Progenitor cell of endocrine pancreas (in vitro differentiated cells): Measurements from ENCODE around the gene ARHGEF4. TPM values are rescaled to one million over a fixed set of nuclear protein-coding genes. Genes with fewer than 3 reads are reported as not detected.

Experiments
- DNase-seq: peaks from one replicate; pipeline ENCODE4 v3.0.0; 2021; ENCODE audit warnings: low spot score; ENCODE audit not compliant: unreplicated experiment
- H3K27ac Mint-ChIP-seq: 2 replicates; pipeline ENCODE4 v1.8.0; 2021; ENCODE audit warnings: mild to moderate bottlenecking, moderate library complexity, mixed read lengths
- H3K27me3 Mint-ChIP-seq: 2 replicates; pipeline ENCODE4 v1.8.0; 2021; ENCODE audit warnings: mixed read lengths
- H3K36me3 Mint-ChIP-seq: 2 replicates; pipeline ENCODE4 v1.8.0; 2022; ENCODE audit warnings: mixed read lengths; ENCODE audit not compliant: insufficient read depth
- H3K4me1 Mint-ChIP-seq: 2 replicates; pipeline ENCODE4 v1.8.0; 2021; ENCODE audit warnings: low read depth, mixed read lengths
- H3K4me3 Mint-ChIP-seq: 2 replicates; pipeline ENCODE4 v1.8.0; 2021; ENCODE audit warnings: low read depth, mild to moderate bottlenecking, moderate library complexity, mixed read lengths
- H3K9me3 Mint-ChIP-seq: 2 replicates; pipeline ENCODE4 v1.8.0; 2021; ENCODE audit warnings: low read depth, mixed read lengths
- total RNA-seq: library from RNA; stranded (reverse); gene quantifications from 2 replicates; pipeline ENCODE4 v1.2.1, GENCODE V29; 2021
- TF ChIP-seq, protein P1 (sequence below): fragments of 200-600 bp; sonication (generic); IDR thresholded peaks from one replicate; pipeline ENCODE4 v1.5.0; 2021; ENCODE audit warnings: antibody characterized with exemption, mild to moderate bottlenecking; ENCODE audit not compliant: unreplicated experiment

Gene ARHGEF4
- total RNA-seq, 1 donor from 2014 or later = 5.6 TPM

DNA sequence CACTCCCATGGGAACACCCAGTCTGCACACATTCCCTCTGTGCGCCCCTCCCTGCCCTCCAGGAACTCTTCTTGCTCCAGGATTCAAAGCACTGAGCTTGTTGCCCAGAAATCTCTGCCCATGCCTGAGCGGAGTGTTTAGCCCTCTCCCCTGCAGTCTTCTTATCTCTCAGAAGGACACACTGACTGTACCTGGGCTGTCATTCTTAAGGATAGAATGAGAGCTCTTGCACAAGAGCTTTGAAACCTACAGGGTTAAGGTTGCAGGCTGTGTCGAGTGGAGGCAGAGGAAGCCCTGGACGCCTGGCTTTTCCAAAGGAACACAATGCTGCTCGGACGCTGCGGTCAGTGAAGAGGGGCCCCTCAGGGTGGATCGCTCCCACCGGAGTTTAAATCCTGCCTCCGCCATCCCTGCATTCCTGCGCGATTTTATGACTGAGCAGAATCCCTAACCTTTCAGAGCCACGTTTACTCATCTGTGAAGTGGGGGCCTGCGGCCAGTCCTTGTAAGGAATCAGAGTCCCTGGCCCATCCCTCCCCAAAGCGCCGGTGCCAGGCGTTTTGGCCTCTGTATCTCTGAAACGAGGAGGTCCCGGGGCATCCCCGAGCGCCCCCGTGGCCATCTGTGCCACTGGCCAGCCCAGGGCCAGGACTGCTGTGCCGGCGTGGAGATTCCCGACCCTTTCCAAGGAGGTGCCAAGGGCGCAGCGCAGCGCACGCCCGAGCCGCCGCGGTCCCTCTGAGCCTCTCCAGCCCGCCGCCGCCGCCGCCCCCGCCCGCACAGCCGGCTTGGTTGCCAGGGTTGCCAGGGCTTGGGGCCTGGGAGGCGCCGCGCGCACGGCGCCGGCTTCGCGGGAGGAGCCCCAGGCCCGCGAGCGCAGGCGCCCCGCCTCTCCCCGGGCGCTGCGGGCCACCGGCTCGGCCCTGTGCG is 197.7 kb downstream of the ARHGEF4 start:
- H3K36me3 Mint-ChIP-seq = no peaks in the 10 kb centered on the region
- TF ChIP-seq, protein P1, sequence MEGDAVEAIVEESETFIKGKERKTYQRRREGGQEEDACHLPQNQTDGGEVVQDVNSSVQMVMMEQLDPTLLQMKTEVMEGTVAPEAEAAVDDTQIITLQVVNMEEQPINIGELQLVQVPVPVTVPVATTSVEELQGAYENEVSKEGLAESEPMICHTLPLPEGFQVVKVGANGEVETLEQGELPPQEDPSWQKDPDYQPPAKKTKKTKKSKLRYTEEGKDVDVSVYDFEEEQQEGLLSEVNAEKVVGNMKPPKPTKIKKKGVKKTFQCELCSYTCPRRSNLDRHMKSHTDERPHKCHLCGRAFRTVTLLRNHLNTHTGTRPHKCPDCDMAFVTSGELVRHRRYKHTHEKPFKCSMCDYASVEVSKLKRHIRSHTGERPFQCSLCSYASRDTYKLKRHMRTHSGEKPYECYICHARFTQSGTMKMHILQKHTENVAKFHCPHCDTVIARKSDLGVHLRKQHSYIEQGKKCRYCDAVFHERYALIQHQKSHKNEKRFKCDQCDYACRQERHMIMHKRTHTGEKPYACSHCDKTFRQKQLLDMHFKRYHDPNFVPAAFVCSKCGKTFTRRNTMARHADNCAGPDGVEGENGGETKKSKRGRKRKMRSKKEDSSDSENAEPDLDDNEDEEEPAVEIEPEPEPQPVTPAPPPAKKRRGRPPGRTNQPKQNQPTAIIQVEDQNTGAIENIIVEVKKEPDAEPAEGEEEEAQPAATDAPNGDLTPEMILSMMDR = no peak
- H3K4me3 Mint-ChIP-seq = peak overlapping the region; percentile 61
- peaks cover 70% of the 10 kb centered on the region for H3K27me3 Mint-ChIP-seq
- peaks cover 4% of the 10 kb centered on the region for H3K4me1 Mint-ChIP-seq
- DNase-seq = peak; percentile 42
- no peak overlapping the region for H3K27ac Mint-ChIP-seq
- no peaks in the 10 kb centered on the region for H3K9me3 Mint-ChIP-seq

DNA sequence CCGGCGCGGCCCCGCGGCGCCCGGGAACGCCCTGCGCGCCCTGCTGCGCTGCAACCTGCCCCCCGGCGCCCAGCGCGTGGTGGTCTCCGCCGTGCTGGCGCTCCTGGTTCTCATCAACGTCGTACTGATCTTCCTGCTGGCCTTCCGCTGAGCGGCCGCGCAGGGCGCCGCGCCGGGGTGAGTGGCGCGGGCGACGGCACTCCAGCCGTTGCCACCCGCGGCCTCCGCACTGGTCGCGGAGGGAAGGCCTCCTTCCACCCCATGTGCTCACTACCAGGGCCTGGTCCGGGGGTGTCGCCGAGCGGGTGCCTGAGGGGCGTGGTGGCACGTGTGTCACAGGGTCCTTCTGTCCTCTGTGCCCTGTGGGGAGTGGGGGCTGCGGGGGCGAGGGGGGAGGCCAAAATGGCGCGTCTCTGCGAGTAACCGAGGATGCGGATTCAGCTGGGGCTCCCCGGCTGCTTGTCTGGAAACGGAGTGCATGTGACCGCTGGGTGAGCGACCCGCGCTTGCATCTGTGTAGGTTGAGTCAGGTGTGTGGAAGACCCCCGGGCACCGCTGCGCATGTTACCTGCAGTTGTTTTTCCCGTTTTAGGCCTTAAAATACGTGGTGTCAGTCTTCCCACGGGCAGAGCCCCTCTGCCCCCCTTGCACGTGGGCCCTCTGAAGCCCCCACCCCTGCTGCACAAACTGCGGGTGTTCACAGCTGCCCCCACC is 198.6 kb downstream of the ARHGEF4 start:
- no peak for DNase-seq
- no peak overlapping the region for H3K27ac Mint-ChIP-seq
- TF ChIP-seq, protein P1 = no peak
- H3K4me1 Mint-ChIP-seq = peaks cover 4% of the 10 kb centered on the region
- peak overlapping the region; percentile 61 for H3K4me3 Mint-ChIP-seq
- peaks cover 66% of the 10 kb centered on the region for H3K27me3 Mint-ChIP-seq
- H3K36me3 Mint-ChIP-seq = no peaks in the 10 kb centered on the region
- no peaks in the 10 kb centered on the region for H3K9me3 Mint-ChIP-seq

DNA sequence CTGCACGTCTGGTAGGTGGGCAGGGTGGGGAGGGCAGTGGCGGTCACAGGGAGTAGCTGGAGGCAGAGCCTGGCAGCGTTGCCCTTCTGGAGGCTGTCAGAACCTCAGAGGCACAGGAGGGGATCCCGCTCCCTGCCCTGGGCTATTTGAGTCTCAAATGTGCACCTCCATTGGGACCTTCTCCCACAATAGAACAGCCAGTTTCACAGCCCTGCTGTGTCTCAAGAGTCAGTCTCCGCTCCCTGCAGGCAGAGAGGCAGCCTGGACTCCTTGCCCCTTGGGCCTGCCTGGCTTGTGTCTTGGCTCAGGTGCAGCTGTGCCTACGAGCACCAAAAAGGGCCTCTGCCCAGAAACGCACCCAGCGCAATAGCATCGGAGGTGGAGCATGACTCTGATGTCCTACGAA is 199.1 kb downstream of the ARHGEF4 start:
- no peaks in the 10 kb centered on the region for H3K9me3 Mint-ChIP-seq
- H3K36me3 Mint-ChIP-seq = no peaks in the 10 kb centered on the region
- peak overlapping the region; percentile 61 for H3K4me3 Mint-ChIP-seq
- TF ChIP-seq, protein P1 = no peak
- peaks cover 4% of the 10 kb centered on the region for H3K4me1 Mint-ChIP-seq
- DNase-seq = no peak
- peaks cover 61% of the 10 kb centered on the region for H3K27me3 Mint-ChIP-seq
- H3K27ac Mint-ChIP-seq = no peak overlapping the region

DNA sequence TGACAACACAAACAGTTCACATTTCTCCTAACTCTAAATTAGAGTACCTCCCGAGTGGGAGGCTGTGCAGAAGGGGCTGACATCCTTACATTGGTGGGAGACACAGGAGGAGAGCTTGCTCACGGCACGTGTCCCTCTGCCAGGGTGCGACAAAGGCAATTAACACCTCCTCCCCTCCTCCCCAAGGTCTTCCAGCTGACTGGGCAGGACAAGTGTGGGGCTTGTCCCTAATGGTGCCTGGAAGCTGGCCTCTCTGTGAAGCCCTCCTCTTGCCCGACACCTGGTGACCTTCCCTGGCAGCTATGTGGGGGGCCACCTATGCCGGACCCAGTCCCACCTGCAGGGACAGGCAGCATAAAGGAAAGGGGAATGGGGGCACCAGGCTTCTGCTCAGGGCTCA is 199.6 kb downstream of the ARHGEF4 start:
- Mint-ChIP-seq H3K4me1 (peaks cover 9% of the 10 kb centered on the region), H3K36me3 (no peaks in the 10 kb centered on the region), H3K27me3 (peaks cover 56% of the 10 kb centered on the region), H3K4me3 (peak overlapping the region; percentile 61), H3K9me3 (no peaks in the 10 kb centered on the region), H3K27ac (no peak overlapping the region)
- TF ChIP-seq, protein P1 = no peak
- no peak for DNase-seq

DNA sequence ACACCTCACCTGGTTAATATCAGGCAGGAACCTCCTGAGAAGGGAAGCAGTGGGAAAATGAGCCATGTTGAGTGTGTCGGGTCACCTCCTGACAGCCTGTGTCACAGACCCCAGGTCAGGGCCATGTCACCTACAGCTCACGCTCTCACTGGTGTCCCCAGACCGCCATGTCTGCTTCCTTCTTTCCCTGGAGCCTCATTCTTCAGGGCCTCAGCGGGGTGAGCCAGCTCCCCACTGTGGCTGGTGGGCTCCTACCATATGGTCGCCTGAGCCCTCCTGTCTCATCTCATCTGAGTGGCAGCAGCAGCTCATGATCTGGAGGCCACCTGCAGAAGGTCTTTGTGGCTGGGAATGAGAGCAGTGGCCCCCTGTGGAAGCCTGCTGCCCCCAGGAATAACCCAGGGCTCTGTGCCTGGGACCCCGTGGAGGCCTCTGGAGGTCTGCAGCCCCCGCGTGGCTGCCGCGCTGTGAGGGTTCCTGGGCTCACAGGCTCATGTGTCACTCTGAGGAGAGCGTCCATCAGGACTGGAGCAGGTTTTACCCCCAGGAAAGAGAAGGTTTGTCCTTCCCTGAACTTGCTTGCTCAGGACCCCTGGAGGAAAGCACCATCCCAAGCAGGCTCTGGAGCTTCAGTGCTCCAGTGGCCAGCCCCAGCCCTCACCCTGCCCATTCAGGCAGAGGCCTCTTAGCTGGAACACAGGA is 200.1 kb downstream of the ARHGEF4 start:
- TF ChIP-seq, protein P1 = no peak
- no peaks in the 10 kb centered on the region for H3K9me3 Mint-ChIP-seq
- DNase-seq = no peak
- H3K36me3 Mint-ChIP-seq = no peaks in the 10 kb centered on the region
- peaks cover 10% of the 10 kb centered on the region for H3K4me1 Mint-ChIP-seq
- H3K27me3 Mint-ChIP-seq = peaks cover 52% of the 10 kb centered on the region
- no peak overlapping the region for H3K4me3 Mint-ChIP-seq
- no peak overlapping the region for H3K27ac Mint-ChIP-seq
